Chondrocyte (in vitro differentiated cells): ENCODE data around the gene INPP4A. TPM values are rescaled to one million over a fixed set of nuclear protein-coding genes. Genes with fewer than 3 reads are reported as not detected.
A peak's percentile ranks its signal among the peaks of the same experiment; 100 is the strongest.

ENCODE experiments used
- DNase-seq: peaks from one replicate; pipeline ENCODE4 v3.0.0; 2021; ENCODE audit warnings: mixed read lengths, low spot score
- H3K27ac Mint-ChIP-seq: one replicate; pipeline ENCODE4 v1.8.0; 2021; ENCODE audit warnings: mild to moderate bottlenecking, moderate library complexity, mixed read lengths; ENCODE audit not compliant: unreplicated experiment
- H3K27me3 Mint-ChIP-seq: 2 replicates; pipeline ENCODE4 v1.8.0; 2021; ENCODE audit warnings: low read depth, mixed read lengths
- H3K36me3 Mint-ChIP-seq: 2 replicates; pipeline ENCODE4 v1.8.0; 2021; ENCODE audit warnings: low read depth, mixed read lengths
- H3K4me1 Mint-ChIP-seq: 2 replicates; pipeline ENCODE4 v1.8.0; 2021; ENCODE audit warnings: low read depth, mild to moderate bottlenecking, mixed read lengths
- H3K4me3 Mint-ChIP-seq: one replicate; pipeline ENCODE4 v1.8.0; 2021; ENCODE audit warnings: mild to moderate bottlenecking, moderate library complexity, mixed read lengths; ENCODE audit not compliant: unreplicated experiment
- H3K9me3 Mint-ChIP-seq: 2 replicates; pipeline ENCODE4 v1.8.0; 2021; ENCODE audit warnings: low read depth, mixed read lengths
- CTCF ChIP-seq: fragments of 200-600 bp; sonication (generic); IDR thresholded peaks from 2 replicates; pipeline ENCODE4 v1.5.0; 2021; ENCODE audit warnings: antibody characterized with exemption, mild to moderate bottlenecking, moderate library complexity
- total RNA-seq: library from RNA; stranded (reverse); gene quantifications from 3 replicates; pipeline ENCODE4 v1.2.1, GENCODE V29; 2021

INPP4A gene
- total RNA-seq, 1 donor from 2014 or later = 26.1 TPM

- Mint-ChIP-seq H3K4me1 (peaks cover 20% of the 10 kb centered on the region), H3K27ac (no peak overlapping the region), H3K27me3 (no peaks in the 10 kb centered on the region), H3K9me3 (no peaks in the 10 kb centered on the region), H3K4me3 (no peak overlapping the region), H3K36me3 (peaks cover 8% of the 10 kb centered on the region)
- peak; percentile 84 for TF ChIP-seq CTCF
- no peak for DNase-seq
These were observed 157.0 kb downstream of the INPP4A start for GRCh38 chr2:98601532-98602132.

GRCh38 chr2:98604547-98604946 lies 159.9 kb downstream of the INPP4A start:
- Mint-ChIP-seq H3K27ac (peak overlapping the region; percentile 18), H3K27me3 (no peaks in the 10 kb centered on the region), H3K4me1 (peaks cover 37% of the 10 kb centered on the region), H3K9me3 (no peaks in the 10 kb centered on the region), H3K4me3 (no peak overlapping the region), H3K36me3 (peaks cover 8% of the 10 kb centered on the region)
- no peak for TF ChIP-seq CTCF
- no peak for DNase-seq

- Mint-ChIP-seq H3K4me3 (no peak overlapping the region), H3K4me1 (peaks cover 42% of the 10 kb centered on the region), H3K9me3 (no peaks in the 10 kb centered on the region), H3K27ac (no peak overlapping the region), H3K36me3 (peaks cover 4% of the 10 kb centered on the region), H3K27me3 (no peaks in the 10 kb centered on the region)
- DNase-seq = no peak
- TF ChIP-seq CTCF = no peak
These were observed 160.4 kb downstream of the INPP4A start for GRCh38 chr2:98605076-98605475.

GRCh38 chr2:98606431-98606830 lies 161.8 kb downstream of the INPP4A start:
- Mint-ChIP-seq H3K27me3 (no peaks in the 10 kb centered on the region), H3K4me3 (peak overlapping the region; percentile 85), H3K27ac (no peak overlapping the region), H3K9me3 (no peaks in the 10 kb centered on the region), H3K36me3 (peaks cover 9% of the 10 kb centered on the region), H3K4me1 (peaks cover 55% of the 10 kb centered on the region)
- DNase-seq = no peak
- no peak for TF ChIP-seq CTCF

- H3K9me3 Mint-ChIP-seq = no peaks in the 10 kb centered on the region
- H3K4me3 Mint-ChIP-seq = peak overlapping the region; percentile 85
- H3K27ac Mint-ChIP-seq = peak overlapping the region; percentile 34
- H3K4me1 Mint-ChIP-seq = peaks cover 58% of the 10 kb centered on the region
- TF ChIP-seq CTCF = no peak
- peaks cover 10% of the 10 kb centered on the region for H3K36me3 Mint-ChIP-seq
- no peak for DNase-seq
- no peaks in the 10 kb centered on the region for H3K27me3 Mint-ChIP-seq
These were observed 162.4 kb downstream of the INPP4A start for GRCh38 chr2:98607104-98607503.
